HepG2 (cell line): ENCODE data around the gene ERMAP. TPM values are rescaled to one million over a fixed set of nuclear protein-coding genes. Genes with fewer than 3 reads are reported as not detected.

Experiments used
- ATAC-seq: fragments of 200-7000 bp; cut with Tn5 transposase; 3 replicates; pipeline ENCODE4 v1.9.1; 2020; ENCODE audit warnings: mild to moderate bottlenecking, moderate library complexity
- BruUV-seq: library from RNA; stranded (reverse); fragments of 400-500 nt; replicated peaks from 2 replicates; lab custom pipeline; 2021; lab: Mats Ljungman, UMichigan
- CTCF ChIA-PET: fragments of 300-600 bp; formaldehyde crosslinking; extraction: SDS; loops from one replicate; lab custom pipeline; 2021; ENCODE audit warnings: low total read pairs, inconsistent platforms, low intra/inter-chr PET ratio; lab: Yijun Ruan, JAX
- POLR2A ChIA-PET: fragments of 350-600 bp; sonication (Branson Sonifier 250); formaldehyde crosslinking; loops from one replicate; lab custom pipeline; 2020; ENCODE audit warnings: antibody characterized with exemption, inconsistent platforms; lab: Yijun Ruan, JAX
- DNase-seq: peaks from one replicate; pipeline ENCODE4 v3.0.0-alpha.2; 2015; ENCODE audit warnings: low spot score
- FAIRE-seq: peaks from 3 replicates; lab custom pipeline; 2011; peaks lifted over from hg19 to GRCh38; lab: Jason Lieb, UNC
- H2AFZ ChIP-seq: one replicate; pipeline ENCODE4 v1.6.1; 2011; ENCODE audit warnings: low read length, inconsistent platforms
- H3K27ac ChIP-seq: fragments of 300-600 bp; 3 replicates; pipeline ENCODE4 v1.8.0; 2011; ENCODE audit warnings: mixed run types, mild to moderate bottlenecking, mixed read lengths, low read length, inconsistent platforms; ENCODE audit not compliant: insufficient read depth; ENCODE audit errors: extremely low read length
- H3K27me3 ChIP-seq, 2 experiments: fragments of 200-600 bp in 1 of 2; 2 replicates in 1 of 2; 3 replicates in 1 of 2; pipeline versions ENCODE4 v1.6.0 to v1.8.0; 2011; ENCODE audit warnings: low read length in 2 of 2, mild to moderate bottlenecking in 2 of 2, moderate library complexity in 2 of 2, inconsistent platforms in 1 of 2; ENCODE audit not compliant: insufficient read depth in 2 of 2, control insufficient read depth in 1 of 2
- H3K36me3 ChIP-seq, 2 experiments: fragments of 200-600 bp in 1 of 2; replicated peaks in 1 of 2; 2 replicates in 1 of 2; 3 replicates in 1 of 2; pipeline versions ENCODE4 v1.5.1 to v1.8.0; 2011; ENCODE audit warnings: low read length in 2 of 2, inconsistent platforms in 1 of 2; ENCODE audit not compliant: insufficient read depth in 2 of 2, control insufficient read depth in 1 of 2
- H3K4me1 ChIP-seq: 2 replicates; pipeline ENCODE4 v1.5.1; 2012; ENCODE audit warnings: low read length, inconsistent platforms; ENCODE audit not compliant: insufficient read depth
- H3K4me2 ChIP-seq: 2 replicates; pipeline ENCODE4 v1.6.0; 2011; ENCODE audit warnings: low read depth, low read length, inconsistent platforms
- H3K4me3 ChIP-seq, 3 experiments: fragments of 200-600 bp in 1 of 3; sonication (generic), shearing (Covaris generic) in 1 of 3; replicated peaks in 1 of 3; 2 replicates each; pipeline ENCODE4 v1.5.1; 2011 to 2016; ENCODE audit warnings: low read length in 3 of 3, inconsistent platforms in 2 of 3, low read depth in 2 of 3, mild to moderate bottlenecking in 2 of 3, control low read depth in 1 of 3, mixed read lengths in 1 of 3; ENCODE audit not compliant: insufficient read depth in 1 of 3
- H3K79me2 ChIP-seq: one replicate; pipeline ENCODE4 v1.6.1; 2011; ENCODE audit warnings: low read length, inconsistent platforms; ENCODE audit not compliant: insufficient read depth
- H3K9ac ChIP-seq: 2 replicates; pipeline ENCODE4 v1.6.0; 2011; ENCODE audit warnings: mild to moderate bottlenecking, low read depth, low read length, inconsistent platforms; ENCODE audit not compliant: insufficient read depth
- H3K9me3 ChIP-seq: 2 replicates; pipeline ENCODE4 v1.5.1; 2012; ENCODE audit warnings: mild to moderate bottlenecking, low read length
- H4K20me1 ChIP-seq: 2 replicates; pipeline ENCODE4 v1.6.0; 2011; ENCODE audit warnings: inconsistent platforms, mild to moderate bottlenecking, low read length, moderate library complexity; ENCODE audit not compliant: insufficient read depth
- FOXA3 ChIP-seq: IDR thresholded peaks from 2 replicates; pipeline ENCODE4 v1.6.1; 2016; ENCODE audit warnings: missing genetic modification reagents, missing compliant biosample characterization
- POLR2AphosphoS5 ChIP-seq: IDR thresholded peaks from 2 replicates; pipeline ENCODE4 v1.6.1; 2012; ENCODE audit warnings: low read depth, low read length
- RARG ChIP-seq: sonication (generic); formaldehyde crosslinking; IDR thresholded peaks from 2 replicates; pipeline ENCODE4 v1.4.0; 2020; ENCODE audit warnings: low read depth, mild to moderate bottlenecking, missing genetic modification reagents
- SIX1 ChIP-seq: sonication (generic); formaldehyde crosslinking; IDR thresholded peaks from 2 replicates; pipeline ENCODE4 v1.4.0; 2020; ENCODE audit warnings: missing genetic modification reagents, borderline replicate concordance
- TEAD3 ChIP-seq: optimal IDR thresholded peaks from 2 replicates; pipeline ENCODE3; 2016; ENCODE audit warnings: borderline replicate concordance
- ZFP36 ChIP-seq: fragments of 150-350 bp; IDR thresholded peaks from 2 replicates; pipeline ENCODE4 v1.6.1; 2018; ENCODE audit warnings: borderline replicate concordance, low read length, low read depth; ENCODE audit not compliant: partially characterized antibody
- ZFP37 ChIP-seq: sonication (generic); formaldehyde crosslinking; IDR thresholded peaks from 2 replicates; pipeline ENCODE4 v1.4.0; 2020; ENCODE audit warnings: missing genetic modification reagents, borderline replicate concordance
- ZNF225 ChIP-seq: sonication (generic); formaldehyde crosslinking; IDR thresholded peaks from 2 replicates; pipeline ENCODE4 v1.4.0; 2020; ENCODE audit warnings: mild to moderate bottlenecking, missing genetic modification reagents
- ZNF720 ChIP-seq: sonication (generic); formaldehyde crosslinking; IDR thresholded peaks from 2 replicates; pipeline ENCODE4 v1.4.0; 2020; ENCODE audit warnings: missing genetic modification reagents
- ZSCAN25 ChIP-seq: sonication (generic); formaldehyde crosslinking; IDR thresholded peaks from 2 replicates; pipeline ENCODE4 v1.8.0; 2022; ENCODE audit warnings: mild to moderate bottlenecking, missing genetic modification reagents
- WGBS: methylation state at CpG from one replicate; pipeline ENCODE4 v1.1.6; 2017; ENCODE audit warnings: low lambda C conversion rate; 5-methylcytosine and 5-hydroxymethylcytosine counted together
- in situ Hi-C: cut with HindIII; loops from 2 replicates; pipeline ENCODE4 v1.10.0; 2017; ENCODE audit warnings: low pct_unique_long_range_greater_than_20kb; ENCODE audit not compliant: extremely low pct_ligation_motif_present
- intact Hi-C: fragments of 100-400 bp; cut with micrococcal nuclease; formaldehyde crosslinking; loops from one replicate; pipeline ENCODE4 v1.10.0; 2022; ENCODE audit not compliant: unreplicated experiment
- polyA plus RNA-seq, 8 experiments: library from polyadenylated mRNA; depleted of rRNA in 3 of 8; stranded (reverse) in 7 of 8; unstranded in 1 of 8; fragments of >200 nt; fragmentation: Illumina TruSeq in 4 of 8; extraction: Trizol in 4 of 8; gene quantifications; 2 replicates each; pipeline versions ENCODE4 v1.2.1 to v1.2.3, GENCODE V29; 2011 to 2016; ENCODE audit warnings: low read depth in 4 of 8, missing spikeins in 1 of 8, mixed read lengths in 1 of 8; ENCODE audit not compliant: insufficient read depth in 1 of 8
- total RNA-seq, 5 experiments: library from RNA; depleted of rRNA; stranded (reverse); fragments of >200 nt; fragmentation: Illumina TruSeq; extraction: Trizol; gene quantifications; 2 replicates each; pipeline ENCODE4 v1.2.3, GENCODE V29; 2016; ENCODE audit warnings: low read depth in 1 of 5
- TF ChIP-seq, protein P1 (sequence below): sonication (generic); formaldehyde crosslinking; IDR thresholded peaks from 2 replicates; pipeline ENCODE4 v1.4.0; 2020; ENCODE audit warnings: missing genetic modification reagents
- TF ChIP-seq, protein P2 (sequence below): sonication (generic); formaldehyde crosslinking; IDR thresholded peaks from 2 replicates; pipeline ENCODE4 v1.5.0; 2020; ENCODE audit warnings: mild to moderate bottlenecking, missing genetic modification reagents
- TF ChIP-seq, protein P3 (sequence below): IDR thresholded peaks from 2 replicates; pipeline ENCODE4 v1.4.0; 2020; ENCODE audit warnings: mild to moderate bottlenecking, missing genetic modification reagents
- TF ChIP-seq, protein P4 (sequence below): sonication (generic); formaldehyde crosslinking; IDR thresholded peaks from 2 replicates; pipeline ENCODE4 v1.8.1; 2023; ENCODE audit warnings: missing genetic modification reagents, mild to moderate bottlenecking, borderline replicate concordance

ERMAP gene
- total and polyA plus RNA-seq, 2 of the 13 experiments (the other 11 are each of a cell fraction or from before 2014, with no cell fraction given) = 2.2 to 4.4 TPM

DNA sequence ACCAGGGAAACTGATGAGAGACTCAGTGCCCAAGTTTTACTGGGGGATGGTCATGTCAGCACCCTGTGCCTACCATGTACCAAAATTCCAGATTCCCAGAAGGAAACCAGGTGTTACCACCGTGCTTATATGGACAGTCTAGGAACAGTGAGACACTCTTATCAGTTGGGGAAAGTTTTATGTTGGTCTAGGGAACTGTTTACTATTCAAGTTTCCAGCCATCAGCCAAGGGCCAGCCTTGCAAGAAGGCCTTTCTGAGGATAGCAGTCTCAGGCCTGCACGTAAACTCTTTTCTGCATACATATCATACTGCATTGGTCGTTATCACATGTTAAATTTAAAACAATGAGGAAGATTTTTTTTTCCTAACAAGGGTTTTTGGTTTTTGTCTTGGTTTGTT lies 19.5 kb upstream of the ERMAP start (continued):
- TF ChIP-seq, protein P1, sequence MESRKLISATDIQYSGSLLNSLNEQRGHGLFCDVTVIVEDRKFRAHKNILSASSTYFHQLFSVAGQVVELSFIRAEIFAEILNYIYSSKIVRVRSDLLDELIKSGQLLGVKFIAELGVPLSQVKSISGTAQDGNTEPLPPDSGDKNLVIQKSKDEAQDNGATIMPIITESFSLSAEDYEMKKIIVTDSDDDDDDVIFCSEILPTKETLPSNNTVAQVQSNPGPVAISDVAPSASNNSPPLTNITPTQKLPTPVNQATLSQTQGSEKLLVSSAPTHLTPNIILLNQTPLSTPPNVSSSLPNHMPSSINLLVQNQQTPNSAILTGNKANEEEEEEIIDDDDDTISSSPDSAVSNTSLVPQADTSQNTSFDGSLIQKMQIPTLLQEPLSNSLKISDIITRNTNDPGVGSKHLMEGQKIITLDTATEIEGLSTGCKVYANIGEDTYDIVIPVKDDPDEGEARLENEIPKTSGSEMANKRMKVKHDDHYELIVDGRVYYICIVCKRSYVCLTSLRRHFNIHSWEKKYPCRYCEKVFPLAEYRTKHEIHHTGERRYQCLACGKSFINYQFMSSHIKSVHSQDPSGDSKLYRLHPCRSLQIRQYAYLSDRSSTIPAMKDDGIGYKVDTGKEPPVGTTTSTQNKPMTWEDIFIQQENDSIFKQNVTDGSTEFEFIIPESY = no peak
- TF ChIP-seq RARG (CRISPR knock-in tag) = no peak
- TF ChIP-seq, protein P2, sequence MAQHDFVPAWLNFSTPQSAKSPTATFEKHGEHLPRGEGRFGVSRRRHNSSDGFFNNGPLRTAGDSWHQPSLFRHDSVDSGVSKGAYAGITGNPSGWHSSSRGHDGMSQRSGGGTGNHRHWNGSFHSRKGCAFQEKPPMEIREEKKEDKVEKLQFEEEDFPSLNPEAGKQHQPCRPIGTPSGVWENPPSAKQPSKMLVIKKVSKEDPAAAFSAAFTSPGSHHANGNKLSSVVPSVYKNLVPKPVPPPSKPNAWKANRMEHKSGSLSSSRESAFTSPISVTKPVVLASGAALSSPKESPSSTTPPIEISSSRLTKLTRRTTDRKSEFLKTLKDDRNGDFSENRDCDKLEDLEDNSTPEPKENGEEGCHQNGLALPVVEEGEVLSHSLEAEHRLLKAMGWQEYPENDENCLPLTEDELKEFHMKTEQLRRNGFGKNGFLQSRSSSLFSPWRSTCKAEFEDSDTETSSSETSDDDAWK = no peak
- TF ChIP-seq SIX1 = no peak

DNA sequence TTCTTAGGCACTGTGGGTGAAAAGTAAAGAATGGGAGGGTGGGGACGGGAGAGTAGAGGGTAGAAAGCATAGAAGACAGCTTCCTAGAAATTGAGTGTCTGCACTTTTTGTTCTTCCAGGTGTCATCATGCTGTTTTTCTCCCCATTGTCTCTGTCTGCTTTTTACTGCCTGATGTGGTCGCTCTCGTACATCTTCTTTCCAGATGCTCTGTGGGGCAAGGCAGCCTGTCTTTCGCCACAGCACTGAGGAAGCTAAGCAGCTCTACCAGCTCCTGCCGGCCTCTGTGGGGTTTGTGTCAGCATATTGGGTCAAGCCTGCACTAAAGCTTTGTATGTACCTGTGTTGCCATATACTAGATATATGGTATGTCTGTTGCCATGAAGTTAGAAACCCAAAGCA lies 18.9 kb upstream of the ERMAP start:
- intact Hi-C loops = no loop called here
- Histone ChIP-seq H4K20me1 (no peaks in the 10 kb centered on the region), H3K36me3 (no peaks in the 10 kb centered on the region), H3K27ac (no peak overlapping the region), H2AFZ (no peak overlapping the region), H3K79me2 (no peaks in the 10 kb centered on the region), H3K4me1 (no peaks in the 10 kb centered on the region), H3K27me3 (no peaks in the 10 kb centered on the region), H3K9ac (no peak overlapping the region), H3K9me3 (no peaks in the 10 kb centered on the region), H3K4me2 (no peak overlapping the region), H3K4me3 (no peak overlapping the region)
- CTCF ChIA-PET = no interaction called here
- ATAC-seq (no peak), DNase-seq (no peak), FAIRE-seq (no peak)
- TF ChIP-seq, protein P3, sequence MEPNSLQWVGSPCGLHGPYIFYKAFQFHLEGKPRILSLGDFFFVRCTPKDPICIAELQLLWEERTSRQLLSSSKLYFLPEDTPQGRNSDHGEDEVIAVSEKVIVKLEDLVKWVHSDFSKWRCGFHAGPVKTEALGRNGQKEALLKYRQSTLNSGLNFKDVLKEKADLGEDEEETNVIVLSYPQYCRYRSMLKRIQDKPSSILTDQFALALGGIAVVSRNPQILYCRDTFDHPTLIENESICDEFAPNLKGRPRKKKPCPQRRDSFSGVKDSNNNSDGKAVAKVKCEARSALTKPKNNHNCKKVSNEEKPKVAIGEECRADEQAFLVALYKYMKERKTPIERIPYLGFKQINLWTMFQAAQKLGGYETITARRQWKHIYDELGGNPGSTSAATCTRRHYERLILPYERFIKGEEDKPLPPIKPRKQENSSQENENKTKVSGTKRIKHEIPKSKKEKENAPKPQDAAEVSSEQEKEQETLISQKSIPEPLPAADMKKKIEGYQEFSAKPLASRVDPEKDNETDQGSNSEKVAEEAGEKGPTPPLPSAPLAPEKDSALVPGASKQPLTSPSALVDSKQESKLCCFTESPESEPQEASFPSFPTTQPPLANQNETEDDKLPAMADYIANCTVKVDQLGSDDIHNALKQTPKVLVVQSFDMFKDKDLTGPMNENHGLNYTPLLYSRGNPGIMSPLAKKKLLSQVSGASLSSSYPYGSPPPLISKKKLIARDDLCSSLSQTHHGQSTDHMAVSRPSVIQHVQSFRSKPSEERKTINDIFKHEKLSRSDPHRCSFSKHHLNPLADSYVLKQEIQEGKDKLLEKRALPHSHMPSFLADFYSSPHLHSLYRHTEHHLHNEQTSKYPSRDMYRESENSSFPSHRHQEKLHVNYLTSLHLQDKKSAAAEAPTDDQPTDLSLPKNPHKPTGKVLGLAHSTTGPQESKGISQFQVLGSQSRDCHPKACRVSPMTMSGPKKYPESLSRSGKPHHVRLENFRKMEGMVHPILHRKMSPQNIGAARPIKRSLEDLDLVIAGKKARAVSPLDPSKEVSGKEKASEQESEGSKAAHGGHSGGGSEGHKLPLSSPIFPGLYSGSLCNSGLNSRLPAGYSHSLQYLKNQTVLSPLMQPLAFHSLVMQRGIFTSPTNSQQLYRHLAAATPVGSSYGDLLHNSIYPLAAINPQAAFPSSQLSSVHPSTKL = no peak
- TF ChIP-seq POLR2AphosphoS5 (no peak), TEAD3 (CRISPR knock-in tag) (no peak), ZSCAN25 (CRISPR knock-in tag) (no peak), FOXA3 (no peak), ZNF720 (CRISPR knock-in tag) (no peak), ZFP36 (no peak), ZFP37 (CRISPR knock-in tag) (no peak), ZNF225 (no peak)
- TF ChIP-seq, protein P4, sequence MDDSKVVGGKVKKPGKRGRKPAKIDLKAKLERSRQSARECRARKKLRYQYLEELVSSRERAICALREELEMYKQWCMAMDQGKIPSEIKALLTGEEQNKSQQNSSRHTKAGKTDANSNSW (CRISPR knock-in tag) = no peak
- BruUV-seq = no TSS peak
- POLR2A ChIA-PET = no interaction called here
- 79% methylated on average over 5 of the region's 5 CpGs for WGBS
- in situ Hi-C loops = no loop called here
